Stimulated activated CD4-positive, alpha-beta T cell treated with anti-CD3 and anti-CD28 coated beads, Interleukin-4, amount 100 ng/mL, for 48 hours (primary cell): ENCODE measurements around the gene SEC61A2.

Experiments used
- DNase-seq, 2 donors: peaks; one replicate each; pipeline ENCODE4 v3.0.0-alpha.2; 2020; ENCODE audit warnings: low read depth in 2 of 2

Gene SEC61A2

DNA sequence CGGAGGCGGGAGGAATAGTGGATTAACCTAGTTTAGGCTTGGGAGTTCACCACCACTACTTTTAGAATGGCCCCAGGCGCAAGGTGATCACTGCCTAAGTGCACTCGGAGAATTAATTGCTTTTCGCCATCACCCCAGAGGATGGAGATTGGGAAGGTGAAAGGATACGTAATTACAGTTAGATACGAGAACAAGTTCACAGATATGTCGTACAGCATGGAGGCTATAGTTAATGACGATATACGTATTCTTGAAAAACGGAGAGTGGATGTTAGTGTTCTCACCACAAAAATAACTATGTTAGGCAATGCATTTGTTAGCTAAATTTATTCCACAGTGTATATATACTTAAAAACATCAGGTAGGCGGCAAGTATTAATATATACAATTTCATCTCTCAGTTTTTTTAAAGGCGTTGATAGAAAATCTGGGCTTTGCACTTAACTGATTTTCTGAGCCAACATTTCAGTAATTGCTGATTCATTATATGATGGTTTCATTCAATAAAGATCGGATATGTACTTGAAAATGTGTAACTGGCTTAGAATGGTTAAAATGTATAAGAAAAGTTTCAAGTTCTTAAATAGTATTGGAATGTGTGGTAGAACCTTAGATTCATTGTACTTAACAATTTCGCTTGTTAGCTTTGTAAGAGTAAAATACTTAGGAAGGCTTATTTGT is 67.2 kb downstream of the SEC61A2 start:
- DNase-seq: peak in 1 of 2 donors; percentile 5

DNA sequence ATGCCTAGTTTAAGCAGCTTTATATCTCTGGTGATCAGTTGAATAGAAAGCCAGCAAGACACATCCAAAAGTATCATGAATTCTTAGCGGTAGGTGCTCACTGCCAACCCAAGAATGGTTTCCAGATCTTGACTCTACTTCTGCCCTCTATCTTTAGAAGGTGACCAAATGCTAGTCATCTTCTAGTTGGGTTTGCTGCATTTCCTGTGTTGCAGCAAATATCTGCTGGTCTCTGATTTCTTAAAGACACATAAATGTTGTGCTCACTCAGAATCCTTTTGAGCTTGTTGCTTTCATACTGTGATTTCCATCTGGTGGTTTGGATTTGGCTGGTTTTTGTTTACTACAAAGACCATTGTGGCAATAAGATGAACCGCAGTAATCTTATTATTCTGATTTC is 68.7 kb downstream of the SEC61A2 start:
- no peak for DNase-seq

DNA sequence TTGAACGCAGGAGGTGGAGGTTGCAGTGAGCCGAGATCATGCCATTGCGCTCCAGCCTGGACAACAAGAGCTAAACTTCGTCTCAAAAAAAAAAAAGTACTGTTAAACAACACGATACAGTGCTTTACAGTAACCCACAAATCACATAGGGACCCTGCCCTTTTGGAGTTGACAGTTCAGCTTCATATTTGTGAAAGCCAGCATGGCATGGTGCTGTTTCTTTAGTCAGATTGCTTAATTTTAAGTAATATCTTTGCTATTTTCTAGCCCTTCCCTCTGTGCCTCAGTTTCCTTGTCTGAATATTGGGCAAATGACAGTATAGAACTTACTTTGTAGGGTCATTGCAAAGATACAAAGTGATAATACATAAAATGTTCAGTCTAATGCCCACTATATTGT is 71.4 kb downstream of the SEC61A2 start:
- DNase-seq: no peak

DNA sequence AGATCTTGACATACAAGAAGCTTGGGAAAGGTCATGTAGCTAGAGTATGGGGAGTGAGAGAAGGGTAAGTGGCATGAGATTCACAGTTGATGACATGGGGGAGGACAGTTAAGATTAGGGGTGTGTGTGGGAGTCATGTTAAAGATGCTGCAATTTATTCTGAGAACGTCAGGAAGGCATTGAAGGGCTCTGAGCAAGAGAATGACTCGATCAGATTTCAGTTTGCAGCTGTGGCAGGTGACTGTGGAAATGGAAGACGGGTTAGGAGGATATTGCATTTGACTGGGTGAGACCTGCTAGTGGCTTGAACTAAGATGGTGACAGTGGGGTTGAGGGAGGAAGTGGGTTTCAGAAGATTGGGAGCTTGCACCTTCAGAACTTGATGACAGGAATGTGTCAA is 72.1 kb downstream of the SEC61A2 start:
- DNase-seq: no peak

DNA sequence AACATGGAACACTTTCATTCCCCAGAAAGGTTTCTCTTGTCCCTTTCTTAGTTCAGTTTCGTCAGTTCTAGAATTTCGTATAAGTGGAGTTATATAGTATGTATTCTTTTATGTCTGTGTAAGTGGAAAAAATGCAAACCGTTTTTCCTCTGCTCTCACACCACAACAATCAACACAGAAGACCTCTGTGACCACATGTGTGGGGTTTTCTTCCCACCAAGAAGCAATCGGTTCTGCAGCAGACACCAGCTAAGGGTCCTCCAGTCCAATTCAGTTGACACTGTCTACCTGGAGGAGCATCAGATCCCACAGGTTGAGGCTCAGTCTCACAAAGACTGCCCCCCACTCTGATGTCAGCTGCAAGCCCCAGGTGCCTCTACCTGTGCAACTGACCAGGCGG is 72.7 kb downstream of the SEC61A2 start:
- no peak for DNase-seq

DNA sequence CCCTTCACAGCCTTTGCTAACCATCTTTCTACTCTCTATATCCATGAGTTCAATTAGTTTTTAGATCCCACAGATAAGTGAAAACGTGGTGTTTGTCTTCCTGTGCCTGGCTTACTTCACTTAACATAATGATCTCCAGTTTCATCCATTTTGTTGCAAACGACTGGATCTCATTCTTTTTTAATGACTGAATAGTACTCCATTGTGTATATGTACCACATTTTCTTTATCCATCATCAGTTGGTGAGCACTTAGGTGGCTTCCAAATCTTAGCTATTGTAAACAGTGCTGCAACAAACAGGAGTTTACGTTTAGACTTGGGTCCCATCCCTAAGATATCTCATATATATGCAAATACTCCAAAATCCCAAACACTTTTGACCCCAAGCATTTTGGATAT is 75.6 kb downstream of the SEC61A2 start:
- DNase-seq: no peak

DNA sequence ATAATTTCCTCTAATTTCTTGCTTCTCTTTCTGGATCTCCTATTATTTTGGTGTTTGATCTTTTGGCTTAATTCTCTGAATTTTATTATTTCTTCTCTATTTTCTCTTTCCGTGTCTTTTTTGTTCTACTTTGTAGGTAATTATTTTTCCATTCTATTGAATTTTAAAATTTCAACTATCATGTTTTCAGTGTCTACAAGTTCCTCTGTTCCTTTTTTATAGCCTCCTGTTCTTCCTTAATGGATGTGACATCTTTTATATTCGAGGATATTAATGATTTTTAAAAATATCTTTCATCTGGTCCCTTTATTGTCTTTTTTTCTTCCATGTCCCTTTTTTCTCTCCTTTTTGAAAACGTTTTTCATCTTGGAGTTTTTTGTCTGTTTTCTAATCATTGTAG is 77.6 kb downstream of the SEC61A2 start:
- DNase-seq: no peak

DNA sequence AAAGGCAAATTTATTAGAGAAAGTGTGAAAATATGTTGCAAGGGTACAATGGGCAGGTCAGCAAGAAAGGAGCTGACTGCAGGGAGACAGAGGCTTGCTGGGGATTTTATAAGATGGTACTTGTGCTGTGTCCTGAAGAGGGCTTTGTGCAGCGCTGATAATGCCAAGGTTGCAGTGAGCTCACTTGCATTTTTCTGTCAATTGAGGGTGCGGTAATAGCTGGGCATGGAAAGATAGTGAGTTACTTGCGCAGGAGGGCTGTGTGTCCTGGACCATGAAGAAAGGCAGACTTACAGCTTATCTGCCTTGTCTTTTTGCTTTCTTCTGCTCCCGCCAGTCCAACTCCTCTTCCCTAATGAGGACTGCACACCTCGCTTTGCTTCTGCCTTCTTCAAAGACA is 79.0 kb downstream of the SEC61A2 start:
- no peak for DNase-seq

DNA sequence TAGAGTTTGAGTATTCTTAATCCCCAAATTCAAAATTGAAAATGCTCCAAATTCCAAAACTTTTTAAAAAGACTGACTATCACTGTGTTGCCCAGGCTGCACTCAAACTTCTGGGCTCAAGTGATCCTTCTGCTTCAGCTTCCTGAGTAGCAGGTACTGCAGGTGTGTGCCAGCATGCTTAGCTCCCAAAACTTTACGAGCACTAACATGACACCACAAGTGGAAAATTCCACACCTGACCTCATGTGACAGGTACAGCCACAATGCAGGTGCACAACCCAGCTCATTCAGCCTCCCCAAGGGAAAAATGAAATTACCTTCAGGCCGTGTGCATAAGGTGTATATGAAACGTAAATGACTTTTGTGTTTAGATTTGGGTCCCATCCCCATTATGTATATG is 83.0 kb downstream of the SEC61A2 start:
- DNase-seq: no peak

DNA sequence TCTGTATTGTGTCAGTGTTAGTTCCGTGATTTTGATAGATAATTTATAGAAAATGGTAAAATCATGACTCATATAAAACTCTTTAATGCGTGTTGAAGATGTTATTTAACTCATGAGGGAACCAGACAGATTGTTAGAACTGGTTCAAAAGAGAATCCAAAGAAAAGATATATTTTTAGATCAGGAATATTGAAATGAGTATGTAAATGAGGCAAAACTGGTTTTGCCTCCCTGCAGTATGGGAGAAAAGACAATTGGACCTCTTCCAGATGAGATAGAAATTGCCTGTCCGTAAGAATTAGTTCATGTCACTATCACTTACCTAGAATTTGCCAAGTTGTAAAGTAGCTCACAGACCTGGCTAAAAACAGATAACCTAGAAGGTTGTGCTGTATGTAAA is 84.1 kb downstream of the SEC61A2 start:
- no peak for DNase-seq

DNA sequence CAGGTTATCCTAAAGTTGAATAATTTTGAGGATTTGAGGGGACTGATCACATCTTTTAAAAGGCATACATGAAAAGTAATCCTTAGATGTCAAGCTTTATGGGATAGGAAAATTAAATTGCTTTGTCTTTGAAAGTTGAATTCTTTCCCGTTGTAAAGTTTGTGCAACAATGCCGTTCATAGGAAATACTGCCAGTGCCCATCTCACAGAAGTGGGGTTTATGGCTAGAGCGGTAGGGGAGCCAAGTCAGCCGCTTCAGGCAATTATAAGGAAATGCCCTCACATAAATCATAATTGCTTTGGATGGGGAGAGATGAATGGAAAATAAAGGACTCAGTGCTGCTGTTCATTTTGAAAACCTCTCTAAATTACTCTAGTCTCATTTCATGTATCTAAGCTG is 84.6 kb downstream of the SEC61A2 start:
- DNase-seq: no peak

DNA sequence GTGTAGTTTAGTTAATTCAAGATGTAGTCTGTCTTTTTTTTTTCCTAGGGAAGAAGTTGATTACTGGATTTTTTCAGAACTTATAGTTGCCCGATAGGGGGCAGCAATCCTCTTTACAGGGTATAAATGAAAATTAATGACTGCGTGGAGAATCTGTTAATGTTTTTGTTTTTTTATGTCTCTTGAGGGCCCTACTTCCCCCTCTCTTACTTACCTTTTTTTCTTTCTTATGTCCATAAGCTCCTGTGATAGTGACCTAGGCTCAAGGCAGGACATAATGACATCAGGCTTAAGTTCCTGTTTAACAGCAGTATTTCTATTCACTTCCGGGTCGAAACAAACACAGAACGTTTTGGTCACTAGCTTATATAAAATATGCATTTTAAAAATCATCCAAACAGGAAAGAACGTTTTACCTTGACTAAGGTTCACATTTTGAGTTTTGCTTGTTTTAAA is 85.3 kb downstream of the SEC61A2 start:
- DNase-seq: peak in 1 of 2 donors; percentile 34
